K562 (cell line): ENCODE measurements around the gene TSC22D1. TPM values are rescaled to one million over a fixed set of nuclear protein-coding genes. Genes with fewer than 3 reads are reported as not detected.

ENCODE experiments used
- ATAC-seq: fragments of 200-7000 bp; cut with Tn5 transposase; 3 replicates; pipeline ENCODE4 v1.9.1; 2020; ENCODE audit warnings: moderate library complexity
- BruUV-seq: library from RNA; stranded (reverse); fragments of 400-500 nt; replicated peaks from 2 replicates; lab custom pipeline; 2021; lab: Mats Ljungman, UMichigan
- CTCF ChIA-PET: fragments of 300-600 bp; formaldehyde crosslinking; extraction: SDS; loops from one replicate; lab custom pipeline; 2021; ENCODE audit warnings: low intra/inter-chr PET ratio; lab: Yijun Ruan, JAX
- POLR2A ChIA-PET: fragments of 300-600, 350-650 bp; sonication (Branson Sonifier 250); formaldehyde crosslinking; extraction: SDS; loops from one replicate; lab custom pipeline; 2021; ENCODE audit warnings: antibody characterized with exemption, inconsistent platforms; lab: Yijun Ruan, JAX
- DNase-seq, 4 experiments: peaks; one replicate each; pipeline versions ENCODE4 v3.0.0 to v3.0.0-alpha.2; 2011 to 2018; ENCODE audit warnings: low spot score in 3 of 4, mixed read lengths in 3 of 4; ENCODE audit errors: extremely low read depth in 1 of 4
- FAIRE-seq: peaks from 2 replicates; lab custom pipeline; 2011; peaks lifted over from hg19 to GRCh38; lab: Jason Lieb, UNC
- H2AFZ ChIP-seq: 2 replicates; pipeline ENCODE4 v1.6.0; 2011; ENCODE audit warnings: low read depth, low read length, control low read depth, inconsistent platforms
- H3K27ac ChIP-seq: fragments of 200-600 bp; 3 replicates; pipeline ENCODE4 v1.8.0; 2011; ENCODE audit warnings: low read depth, mild to moderate bottlenecking, control low read depth, inconsistent platforms, low read length, moderate library complexity, mixed read lengths; ENCODE audit errors: extremely low read depth
- H3K27me3 ChIP-seq, 2 experiments: fragments of 300-600 bp in 1 of 2; 2 replicates in 1 of 2; 3 replicates in 1 of 2; pipeline versions ENCODE4 v1.6.0 to v1.8.0; 2011; ENCODE audit warnings: inconsistent platforms in 2 of 2, low read length in 2 of 2, mild to moderate bottlenecking in 1 of 2, mixed read lengths in 1 of 2, moderate library complexity in 1 of 2; ENCODE audit not compliant: control insufficient read depth in 2 of 2, insufficient read depth in 2 of 2
- H3K36me3 ChIP-seq: fragments of 300-600 bp; 3 replicates; pipeline ENCODE4 v1.8.0; 2011; ENCODE audit warnings: mild to moderate bottlenecking, low read length, inconsistent platforms; ENCODE audit not compliant: control insufficient read depth, insufficient read depth
- H3K4me1 ChIP-seq, 2 experiments: fragments of 200-600 bp in 1 of 2; replicated peaks in 1 of 2; 2 replicates in 1 of 2; 3 replicates in 1 of 2; pipeline versions ENCODE4 v1.5.1 to v1.8.0; 2011; ENCODE audit warnings: inconsistent platforms in 2 of 2, low read length in 2 of 2, mild to moderate bottlenecking in 1 of 2, mixed read lengths in 1 of 2, moderate library complexity in 1 of 2; ENCODE audit not compliant: control insufficient read depth in 2 of 2, insufficient read depth in 2 of 2
- H3K4me2 ChIP-seq: 2 replicates; pipeline ENCODE4 v1.6.1; 2011; ENCODE audit warnings: low read length, control low read depth, inconsistent platforms, mixed read lengths; ENCODE audit not compliant: insufficient read depth
- H3K4me3 ChIP-seq: fragments of 200-600 bp; sonication (generic), shearing (Covaris generic); 2 replicates; pipeline ENCODE4 v1.5.1; 2016; ENCODE audit warnings: control low read depth, inconsistent platforms
- H3K79me2 ChIP-seq: fragments of 200-600 bp; 3 replicates; pipeline ENCODE4 v1.8.0; 2011; ENCODE audit warnings: low read length, inconsistent platforms; ENCODE audit not compliant: control insufficient read depth, insufficient read depth
- H3K9ac ChIP-seq, 2 experiments: 2 replicates each; pipeline versions ENCODE4 v1.6.0 to v1.6.1; 2011; ENCODE audit warnings: low read depth in 2 of 2, low read length in 2 of 2, control low read depth in 1 of 2, inconsistent platforms in 1 of 2, mild to moderate bottlenecking in 1 of 2, mixed read lengths in 1 of 2; ENCODE audit not compliant: insufficient read depth in 1 of 2
- H3K9me1 ChIP-seq: one replicate; pipeline ENCODE4 v1.6.0; 2011; ENCODE audit warnings: inconsistent platforms, mild to moderate bottlenecking, low read length, moderate library complexity; ENCODE audit not compliant: control insufficient read depth, insufficient read depth
- H3K9me3 ChIP-seq: replicated peaks from 2 replicates; pipeline ENCODE4 v1.5.1; 2011; ENCODE audit warnings: low read depth, low read length, inconsistent platforms; ENCODE audit not compliant: control insufficient read depth, insufficient read depth
- H4K20me1 ChIP-seq: replicated peaks from 2 replicates; pipeline ENCODE4 v1.6.1; 2011; ENCODE audit warnings: low read length, inconsistent platforms, mixed read lengths; ENCODE audit not compliant: control insufficient read depth, insufficient read depth
- CBFB ChIP-seq: sonication (generic); formaldehyde crosslinking; IDR thresholded peaks from 2 replicates; pipeline ENCODE4 v1.4.0; 2020; ENCODE audit warnings: mild to moderate bottlenecking, missing genetic modification reagents
- CBX1 ChIP-seq: sonication (generic); IDR thresholded peaks from 2 replicates; pipeline ENCODE4 v1.6.1; 2016; ENCODE audit warnings: antibody characterized with exemption, low read depth, mild to moderate bottlenecking
- ETV6 ChIP-seq, 3 experiments: fragments of 150-350 bp in 1 of 3; sonication (generic) in 1 of 3; formaldehyde crosslinking in 1 of 3; IDR thresholded peaks; 2 replicates each; pipeline versions ENCODE4 v1.6.1 to v1.8.0; 2014 to 2022; ENCODE audit warnings: borderline replicate concordance in 2 of 3, low read depth in 2 of 3, antibody characterized with exemption in 1 of 3, low read length in 1 of 3, mild to moderate bottlenecking in 1 of 3, missing genetic modification reagents in 1 of 3
- KDM4B ChIP-seq, 2 experiments: fragments of 450-650 bp in 1 of 2; sonication (generic) in 1 of 2; IDR thresholded peaks; 2 replicates each; pipeline ENCODE4 v1.6.1; 2016 to 2017; ENCODE audit warnings: borderline replicate concordance in 2 of 2, antibody characterized with exemption in 1 of 2, low read depth in 1 of 2, mild to moderate bottlenecking in 1 of 2
- LEF1 ChIP-seq: fragments of 450-650 bp; IDR thresholded peaks from 2 replicates; pipeline ENCODE4 v1.6.1; 2016; ENCODE audit warnings: mild to moderate bottlenecking
- MECOM ChIP-seq: fragments of 250-450 bp; sonication (Bioruptor Pico); IDR thresholded peaks from 2 replicates; pipeline ENCODE4 v1.8.0; 2022; ENCODE audit warnings: inconsistent platforms
- MEIS2 ChIP-seq: fragments of 450-650 bp; IDR thresholded peaks from 2 replicates; pipeline ENCODE4 v1.6.1; 2014; ENCODE audit warnings: mild to moderate bottlenecking; ENCODE audit not compliant: partially characterized antibody
- MIER1 ChIP-seq: fragments of 450-650 bp; IDR thresholded peaks from 2 replicates; pipeline ENCODE4 v1.6.1; 2016; ENCODE audit warnings: antibody characterized with exemption, mild to moderate bottlenecking, low read depth
- MYBL2 ChIP-seq, 2 experiments: fragments of 450-650 bp in 1 of 2; sonication (generic) in 1 of 2; formaldehyde crosslinking in 1 of 2; IDR thresholded peaks; 2 replicates each; pipeline versions ENCODE4 v1.6.1 to v1.8.1; 2017 to 2022; ENCODE audit warnings: borderline replicate concordance in 1 of 2, inconsistent platforms in 1 of 2, low read depth in 1 of 2, mild to moderate bottlenecking in 1 of 2, missing genetic modification reagents in 1 of 2, moderate library complexity in 1 of 2
- SRSF3 ChIP-seq: fragments of 200-400 bp; formaldehyde crosslinking; IDR thresholded peaks from 2 replicates; pipeline ENCODE4 v1.6.1; 2016; ENCODE audit warnings: mild to moderate bottlenecking, low read length, moderate library complexity; ENCODE audit not compliant: insufficient read depth
- STAG1 ChIP-seq: sonication (generic); formaldehyde crosslinking; IDR thresholded peaks from 2 replicates; pipeline ENCODE4 v1.5.0; 2020; ENCODE audit warnings: missing genetic modification reagents, borderline replicate concordance
- TCF7 ChIP-seq: sonication (generic); IDR thresholded peaks from 2 replicates; pipeline ENCODE4 v1.6.1; 2016; ENCODE audit warnings: antibody characterized with exemption, borderline replicate concordance
- TSC22D4 ChIP-seq: fragments of 450-650 bp; IDR thresholded peaks from 2 replicates; pipeline ENCODE4 v1.6.1; 2016; ENCODE audit warnings: missing genetic modification characterization, missing biosample characterization, control low read depth
- ZNF57 ChIP-seq: fragments of 450-650 bp; formaldehyde crosslinking; IDR thresholded peaks from 2 replicates; pipeline ENCODE4 v1.4.0; 2020; ENCODE audit warnings: mild to moderate bottlenecking, moderate library complexity
- ZSCAN32 ChIP-seq: fragments of 450-650 bp; formaldehyde crosslinking; IDR thresholded peaks from 2 replicates; pipeline ENCODE4 v1.4.0; 2020; ENCODE audit warnings: mild to moderate bottlenecking, moderate library complexity
- WGBS: fragments of 100-300 bp; shearing (Covaris generic); methylation state at CpG from one replicate; pipeline ENCODE4 v1.1.6; 2016; ENCODE audit warnings: low coverage, mixed read lengths; ENCODE audit not compliant: insufficient coverage; ENCODE audit errors: missing lambda C conversion rate; 5-methylcytosine and 5-hydroxymethylcytosine counted together
- in situ Hi-C: fragments of 300-500 bp; cut with MboI; formaldehyde crosslinking; loops from 4 replicates; pipeline ENCODE4 v1.15.0; 2018; ENCODE audit warnings: inconsistent platforms, mixed read lengths
- intact Hi-C: fragments of 100-400 bp; cut with micrococcal nuclease; formaldehyde crosslinking; loops from 2 replicates; pipeline ENCODE4 v1.14.2; 2022
- polyA plus RNA-seq, 8 experiments: library from polyadenylated mRNA; depleted of rRNA in 4 of 8; stranded (reverse) in 5 of 8; unstranded in 3 of 8; fragments of >200 nt; fragmentation: Nextera tagmentation in 2 of 8; fragmentation: Illumina TruSeq in 1 of 8; extraction: Ambion mirVana in 2 of 8; extraction: Trizol in 1 of 8; gene quantifications; 2 replicates each; pipeline versions ENCODE4 v1.2.1 to v1.2.3, GENCODE V29; 2011 to 2014; ENCODE audit warnings: inconsistent platforms in 1 of 8, missing spikeins in 1 of 8
- total RNA-seq, 7 experiments: library from RNA; depleted of rRNA in 6 of 7; stranded (reverse); fragments of >200 nt in 6 of 7; fragmentation: Illumina TruSeq in 2 of 7; extraction: Trizol in 2 of 7; gene quantifications; 2 replicates each; pipeline versions ENCODE4 v1.2.1 to v1.2.3, GENCODE V29; 2011 to 2021; ENCODE audit warnings: low replicate concordance in 1 of 7
- TF ChIP-seq, protein P1 (sequence below): sonication (generic); formaldehyde crosslinking; IDR thresholded peaks from 2 replicates; pipeline ENCODE4 v1.5.0; 2020; ENCODE audit warnings: missing genetic modification reagents
- TF ChIP-seq, protein P2 (sequence below): sonication (generic); formaldehyde crosslinking; IDR thresholded peaks from 2 replicates; pipeline ENCODE4 v1.8.0; 2022; ENCODE audit warnings: mild to moderate bottlenecking, missing genetic modification reagents
- TF ChIP-seq, protein P3 (sequence below): sonication (generic); formaldehyde crosslinking; IDR thresholded peaks from 2 replicates; pipeline ENCODE4 v1.8.1; 2022; ENCODE audit warnings: missing genetic modification reagents

The TSC22D1 gene
- total and polyA plus RNA-seq, 9 of the 15 experiments (the other 6 are each of a cell fraction or from before 2014, with no cell fraction given), result 2.6 to 19.8 (median 8.4) TPM

DNA sequence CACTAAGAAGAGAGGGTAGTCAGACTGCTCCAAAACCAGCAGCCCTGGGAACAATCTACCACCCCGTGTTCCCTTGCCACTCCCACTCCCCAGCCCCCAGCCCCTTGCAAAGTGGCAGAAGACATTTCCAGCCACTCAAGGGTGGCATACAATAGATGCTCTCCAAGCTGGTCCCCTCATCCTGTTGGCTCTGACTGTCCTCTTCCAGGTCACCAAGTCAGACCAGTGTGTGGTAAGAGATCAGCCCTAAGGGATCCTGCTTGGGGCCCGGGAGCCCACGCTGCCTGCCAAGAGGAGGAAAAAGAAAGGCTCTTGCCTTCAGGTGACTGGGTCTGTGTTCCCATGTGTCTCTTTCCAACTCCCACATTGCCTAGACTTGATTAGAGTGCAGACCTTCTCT is 177.5 kb downstream of the TSC22D1 start:
- in situ Hi-C loops (no loop called here), intact Hi-C loops (no loop called here)
- no peaks in the 10 kb centered on the region for H3K36me3 ChIP-seq
- H3K27ac ChIP-seq, result no peak overlapping the region
- no peak overlapping the region; the same call in 1 of the 2 replicates for H3K4me2 ChIP-seq
- ATAC-seq (no peak), FAIRE-seq (no peak), DNase-seq (no peak)
- H4K20me1 ChIP-seq, result no peaks in the 10 kb centered on the region
- peaks cover 19 to 34% of the 10 kb centered on the region in 2 experiments; a peak in 4 of 5 replicates for H3K4me1 ChIP-seq
- H3K9ac ChIP-seq, result no peak overlapping the region
- POLR2A ChIA-PET, result no interaction called here
- no peak overlapping the region for H3K4me3 ChIP-seq
- CTCF ChIA-PET, result no interaction called here
- H3K79me2 ChIP-seq, result no peaks in the 10 kb centered on the region
- H3K27me3 ChIP-seq, result no peaks in the 10 kb centered on the region
- no peaks in the 10 kb centered on the region for H3K9me1 ChIP-seq
- no TSS peak for BruUV-seq
- no peaks in the 10 kb centered on the region for H3K9me3 ChIP-seq
- WGBS, result 36% methylated on average over 3 of the region's 3 CpGs
- peak overlapping the region; percentile 32; the same call in 1 of the 2 replicates for H2AFZ ChIP-seq
- TF ChIP-seq STAG1 (CRISPR knock-in tag) (no peak), KDM4B (IDR thresholded peaks at IDR 0.05; ENCODE audit: borderline replicate concordance in 2 of 2, low read depth in 1 of 2) (no peak), MEIS2 (no peak), MECOM (CRISPR knock-in tag) (no peak), MYBL2 (IDR thresholded peaks at IDR 0.05; ENCODE audit: low read depth) (no peak), MYBL2 (CRISPR knock-in tag; IDR thresholded peaks at IDR 0.05; ENCODE audit: borderline replicate concordance) (no peak), CBFB (CRISPR knock-in tag) (no peak), CBX1 (no peak), ZNF57 (CRISPR knock-in tag) (no peak), MIER1 (no peak), ZSCAN32 (CRISPR knock-in tag) (no peak), SRSF3 (no peak), TCF7 (no peak), TSC22D4 (tag) (no peak), LEF1 (no peak), ETV6 (IDR thresholded peaks at IDR 0.05; ENCODE audit: borderline replicate concordance in 1 of 2, low read depth in 2 of 2, low read length in 1 of 2) (no peak), ETV6 (CRISPR knock-in tag; IDR thresholded peaks at IDR 0.05; ENCODE audit: borderline replicate concordance) (no peak)
- TF ChIP-seq, protein P1, sequence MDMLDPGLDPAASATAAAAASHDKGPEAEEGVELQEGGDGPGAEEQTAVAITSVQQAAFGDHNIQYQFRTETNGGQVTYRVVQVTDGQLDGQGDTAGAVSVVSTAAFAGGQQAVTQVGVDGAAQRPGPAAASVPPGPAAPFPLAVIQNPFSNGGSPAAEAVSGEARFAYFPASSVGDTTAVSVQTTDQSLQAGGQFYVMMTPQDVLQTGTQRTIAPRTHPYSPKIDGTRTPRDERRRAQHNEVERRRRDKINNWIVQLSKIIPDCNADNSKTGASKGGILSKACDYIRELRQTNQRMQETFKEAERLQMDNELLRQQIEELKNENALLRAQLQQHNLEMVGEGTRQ (CRISPR knock-in tag), result no peak
- TF ChIP-seq, protein P2, sequence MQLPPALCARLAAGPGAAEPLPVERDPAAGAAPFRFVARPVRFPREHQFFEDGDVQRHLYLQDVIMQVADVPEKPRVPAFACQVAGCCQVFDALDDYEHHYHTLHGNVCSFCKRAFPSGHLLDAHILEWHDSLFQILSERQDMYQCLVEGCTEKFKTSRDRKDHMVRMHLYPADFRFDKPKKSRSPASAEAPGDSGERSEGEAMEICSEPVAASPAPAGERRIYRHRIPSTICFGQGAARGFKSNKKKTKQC (CRISPR knock-in tag), result no peak
- TF ChIP-seq, protein P3, sequence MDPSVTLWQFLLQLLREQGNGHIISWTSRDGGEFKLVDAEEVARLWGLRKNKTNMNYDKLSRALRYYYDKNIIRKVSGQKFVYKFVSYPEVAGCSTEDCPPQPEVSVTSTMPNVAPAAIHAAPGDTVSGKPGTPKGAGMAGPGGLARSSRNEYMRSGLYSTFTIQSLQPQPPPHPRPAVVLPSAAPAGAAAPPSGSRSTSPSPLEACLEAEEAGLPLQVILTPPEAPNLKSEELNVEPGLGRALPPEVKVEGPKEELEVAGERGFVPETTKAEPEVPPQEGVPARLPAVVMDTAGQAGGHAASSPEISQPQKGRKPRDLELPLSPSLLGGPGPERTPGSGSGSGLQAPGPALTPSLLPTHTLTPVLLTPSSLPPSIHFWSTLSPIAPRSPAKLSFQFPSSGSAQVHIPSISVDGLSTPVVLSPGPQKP (CRISPR knock-in tag), result no peak
